Mesenchymal stem cell (in vitro differentiated cells and primary cell): Measurements from ENCODE around the gene PAN3.

Source experiments
- DNase-seq: peaks from one replicate; pipeline ENCODE4 v3.0.0-alpha.2; 2013
- H2AFZ ChIP-seq: one replicate; pipeline ENCODE4 v1.6.1; 2013; ENCODE audit warnings: low read depth, mild to moderate bottlenecking, control low read depth, inconsistent platforms, low read length, moderate library complexity
- H2AK5ac ChIP-seq: 2 replicates; pipeline ENCODE4 v1.6.1; 2013; ENCODE audit warnings: low read length, moderate library complexity, mild to moderate bottlenecking, inconsistent platforms; ENCODE audit not compliant: severe bottlenecking
- H2BK120ac ChIP-seq: one replicate; pipeline ENCODE4 v1.6.1; 2013; ENCODE audit warnings: low read depth, mild to moderate bottlenecking, inconsistent platforms, low read length, moderate library complexity
- H2BK12ac ChIP-seq, 2 experiments: one replicate each; pipeline ENCODE4 v1.6.1; 2013; ENCODE audit warnings: inconsistent platforms in 2 of 2, low read length in 2 of 2, mild to moderate bottlenecking in 2 of 2, moderate library complexity in 2 of 2, control low read depth in 1 of 2
- H2BK15ac ChIP-seq: one replicate; pipeline ENCODE4 v1.6.1; 2013; ENCODE audit warnings: mild to moderate bottlenecking, low read depth, inconsistent platforms; ENCODE audit not compliant: poor library complexity, severe bottlenecking
- H2BK5ac ChIP-seq: 2 replicates; pipeline ENCODE4 v1.6.1; 2013; ENCODE audit warnings: low read depth, mild to moderate bottlenecking, low read length, control low read depth, inconsistent platforms; ENCODE audit not compliant: poor library complexity, severe bottlenecking
- H3K14ac ChIP-seq, 2 experiments: one replicate each; pipeline ENCODE4 v1.6.1; 2013; ENCODE audit warnings: inconsistent platforms in 2 of 2, low read length in 2 of 2, control low read depth in 1 of 2, mild to moderate bottlenecking in 1 of 2, moderate library complexity in 1 of 2
- H3K18ac ChIP-seq, 2 experiments: one replicate each; pipeline ENCODE4 v1.6.1; 2013; ENCODE audit warnings: inconsistent platforms in 2 of 2, low read length in 2 of 2, control low read depth in 1 of 2, low read depth in 1 of 2, mild to moderate bottlenecking in 1 of 2
- H3K23ac ChIP-seq, 2 experiments: one replicate each; pipeline ENCODE4 v1.6.1; 2013; ENCODE audit warnings: inconsistent platforms in 2 of 2, low read length in 2 of 2, mild to moderate bottlenecking in 2 of 2, moderate library complexity in 2 of 2, control low read depth in 1 of 2
- H3K27ac ChIP-seq: 2 replicates; pipeline ENCODE4 v1.5.1; 2013; ENCODE audit warnings: mild to moderate bottlenecking, moderate library complexity, low read length, control low read depth, inconsistent platforms; ENCODE audit not compliant: poor library complexity, severe bottlenecking
- H3K27me3 ChIP-seq, 2 experiments: 2 replicates each; pipeline versions ENCODE4 v1.6.1 to v1.7.0; 2013; ENCODE audit warnings: low read length in 2 of 2, mild to moderate bottlenecking in 2 of 2, moderate library complexity in 2 of 2, control low read depth in 1 of 2, inconsistent platforms in 1 of 2; ENCODE audit not compliant: control insufficient read depth in 1 of 2, insufficient read depth in 1 of 2
- H3K36me3 ChIP-seq, 2 experiments: 2 replicates each; pipeline versions ENCODE4 v1.6.1 to v1.7.0; 2013; ENCODE audit warnings: low read length in 2 of 2, control low read depth in 1 of 2, inconsistent platforms in 1 of 2, low read depth in 1 of 2, mild to moderate bottlenecking in 1 of 2; ENCODE audit not compliant: insufficient read depth in 2 of 2, control insufficient read depth in 1 of 2
- H3K4ac ChIP-seq, 2 experiments: one replicate each; pipeline ENCODE4 v1.6.1; 2013; ENCODE audit warnings: inconsistent platforms in 2 of 2, low read length in 2 of 2, mild to moderate bottlenecking in 2 of 2, moderate library complexity in 2 of 2, control low read depth in 1 of 2, low read depth in 1 of 2
- H3K4me1 ChIP-seq: 2 replicates; pipeline ENCODE4 v1.6.1; 2013; ENCODE audit warnings: low read depth, low read length, control low read depth; ENCODE audit not compliant: control insufficient read depth, insufficient read depth
- H3K4me2 ChIP-seq: 2 replicates; pipeline ENCODE4 v1.6.1; 2013; ENCODE audit warnings: low read length, mild to moderate bottlenecking, inconsistent platforms; ENCODE audit not compliant: poor library complexity, severe bottlenecking
- H3K4me3 ChIP-seq, 2 experiments: 2 replicates each; pipeline versions ENCODE4 v1.5.1 to v1.7.0; 2013; ENCODE audit warnings: low read length in 2 of 2, mild to moderate bottlenecking in 2 of 2, control low read depth in 1 of 2, low read depth in 1 of 2; ENCODE audit not compliant: insufficient read depth in 1 of 2
- H3K79me1 ChIP-seq: replicated peaks from 2 replicates; pipeline ENCODE4 v1.6.1; 2013; ENCODE audit warnings: mild to moderate bottlenecking, control low read depth, low read length, inconsistent platforms; ENCODE audit not compliant: poor library complexity, severe bottlenecking
- H3K9ac ChIP-seq: 2 replicates; pipeline ENCODE4 v1.7.0; 2013; ENCODE audit warnings: mild to moderate bottlenecking, low read length, moderate library complexity
- H3K9me3 ChIP-seq: 2 replicates; pipeline ENCODE4 v1.7.0; 2013; ENCODE audit warnings: mild to moderate bottlenecking, low read length; ENCODE audit not compliant: control insufficient read depth
- H4K8ac ChIP-seq: one replicate; pipeline ENCODE4 v1.6.1; 2013; ENCODE audit warnings: inconsistent platforms, mild to moderate bottlenecking, low read length, moderate library complexity
- H4K91ac ChIP-seq: one replicate; pipeline ENCODE4 v1.6.1; 2013; ENCODE audit warnings: mild to moderate bottlenecking, low read length, inconsistent platforms
- WGBS: methylation state at CpG from one replicate; pipeline ENCODE4 v1.1.7; 2013; ENCODE audit warnings: mixed read lengths; 5-methylcytosine and 5-hydroxymethylcytosine counted together

Gene PAN3

GRCh38 chr13:28128926-28129325, 9.4 kb upstream of the PAN3 start:
- H3K9me3 ChIP-seq = no peaks in the 10 kb centered on the region
- H2BK5ac ChIP-seq = no peak overlapping the region
- no peak overlapping the region for H3K4ac ChIP-seq
- no peak overlapping the region for H3K23ac ChIP-seq
- H3K18ac ChIP-seq = no peak overlapping the region
- H2BK15ac ChIP-seq = no peak overlapping the region
- no peak overlapping the region for H4K91ac ChIP-seq
- H3K4me2 ChIP-seq = no peak overlapping the region
- H3K79me1 ChIP-seq = no peaks in the 10 kb centered on the region
- no peak overlapping the region for H2AK5ac ChIP-seq
- no peak overlapping the region for H3K4me3 ChIP-seq
- H2AFZ ChIP-seq = no peak overlapping the region
- no peaks in the 10 kb centered on the region for H3K4me1 ChIP-seq
- no peak overlapping the region for H3K14ac ChIP-seq
- H2BK12ac ChIP-seq = no peak overlapping the region
- H4K8ac ChIP-seq = no peak overlapping the region
- no peaks in the 10 kb centered on the region for H3K36me3 ChIP-seq
- no peak overlapping the region for H2BK120ac ChIP-seq
- no peak overlapping the region for H3K9ac ChIP-seq
- no peak overlapping the region for H3K27ac ChIP-seq
- DNase-seq = no peak
- H3K27me3 ChIP-seq = no peaks in the 10 kb centered on the region

- 83% methylated on average over 4 of the region's 5 CpGs for WGBS
- Histone ChIP-seq H3K23ac (no peak overlapping the region), H3K4ac (no peak overlapping the region), H3K9me3 (no peaks in the 10 kb centered on the region), H2BK120ac (no peak overlapping the region), H2AK5ac (no peak overlapping the region), H3K9ac (no peak overlapping the region), H3K27ac (no peak overlapping the region), H2BK15ac (no peak overlapping the region), H2BK12ac (no peak overlapping the region), H4K91ac (no peak overlapping the region), H3K36me3 (no peaks in the 10 kb centered on the region), H3K4me1 (no peaks in the 10 kb centered on the region), H3K4me3 (no peak overlapping the region), H3K4me2 (no peak overlapping the region), H2BK5ac (no peak overlapping the region), H4K8ac (no peak overlapping the region), H3K14ac (no peak overlapping the region), H3K27me3 (no peaks in the 10 kb centered on the region), H3K18ac (no peak overlapping the region), H2AFZ (no peak overlapping the region), H3K79me1 (peaks cover 3% of the 10 kb centered on the region)
- DNase-seq = peak; percentile 28
Measured at GRCh38 chr13:28129911-28130693, 8.2 kb upstream of the PAN3 start.

- WGBS = 94% methylated on average over 11 of the region's 11 CpGs
- H2AFZ ChIP-seq = no peak overlapping the region
- H3K27ac ChIP-seq = no peak overlapping the region
- H3K27me3 ChIP-seq = no peaks in the 10 kb centered on the region
- H2BK12ac ChIP-seq = no peak overlapping the region
- H3K14ac ChIP-seq = no peak overlapping the region
- H2BK120ac ChIP-seq = no peak overlapping the region
- no peak overlapping the region for H3K4me3 ChIP-seq
- DNase-seq = no peak
- H4K8ac ChIP-seq = no peak overlapping the region
- H3K4ac ChIP-seq = no peak overlapping the region
- no peaks in the 10 kb centered on the region for H3K36me3 ChIP-seq
- H3K4me2 ChIP-seq = no peak overlapping the region
- no peak overlapping the region for H3K9ac ChIP-seq
- no peak overlapping the region for H3K18ac ChIP-seq
- no peak overlapping the region for H3K23ac ChIP-seq
- no peak overlapping the region for H2BK15ac ChIP-seq
- no peak overlapping the region for H4K91ac ChIP-seq
- no peak overlapping the region for H2BK5ac ChIP-seq
- H3K9me3 ChIP-seq = no peaks in the 10 kb centered on the region
- H3K4me1 ChIP-seq = no peaks in the 10 kb centered on the region
- H3K79me1 ChIP-seq = peaks cover 3% of the 10 kb centered on the region
- H2AK5ac ChIP-seq = no peak overlapping the region
Measured at GRCh38 chr13:28131646-28132045, 6.7 kb upstream of the PAN3 start.

- no peaks in the 10 kb centered on the region for H3K36me3 ChIP-seq
- no peak overlapping the region for H2AFZ ChIP-seq
- H4K8ac ChIP-seq = no peak overlapping the region
- no peaks in the 10 kb centered on the region for H3K9me3 ChIP-seq
- no peak overlapping the region for H3K14ac ChIP-seq
- no peak overlapping the region for H3K4ac ChIP-seq
- no peak overlapping the region for H2BK12ac ChIP-seq
- H3K4me2 ChIP-seq = peak overlapping the region; percentile 2
- no peaks in the 10 kb centered on the region for H3K27me3 ChIP-seq
- H3K79me1 ChIP-seq = peaks cover 3% of the 10 kb centered on the region
- no peak overlapping the region for H2AK5ac ChIP-seq
- DNase-seq = peak; percentile 12
- no peak overlapping the region for H3K23ac ChIP-seq
- H3K4me3 ChIP-seq = peak overlapping the region in 1 of 2 experiments; percentile 94
- 80% methylated on average over 7 of the region's 7 CpGs for WGBS
- no peak overlapping the region for H3K27ac ChIP-seq
- H3K4me1 ChIP-seq = peaks cover 6% of the 10 kb centered on the region
- no peak overlapping the region for H4K91ac ChIP-seq
- peak overlapping the region; percentile 99 for H3K9ac ChIP-seq
- no peak overlapping the region for H2BK15ac ChIP-seq
- H2BK120ac ChIP-seq = no peak overlapping the region
- no peak overlapping the region for H2BK5ac ChIP-seq
- no peak overlapping the region for H3K18ac ChIP-seq
Measured at GRCh38 chr13:28136916-28137315, 1.4 kb upstream of the PAN3 start.
